Measurements from ENCODE around the gene RAD54L2.
A peak's percentile ranks its signal among the peaks of the same experiment; 100 is the strongest.
"Not testable (repeated sequence)": the region's sequence is repeated elsewhere in the genome, so short reads cannot be mapped to it uniquely, and the experiment has no call there.

The RAD54L2 gene

GRCh38 chr3:51538459-51539290 is at the start of gene RAD54L2:
Gene RAD54L2 (plus strand): TSS chr3:51538719. CDS start chr3:51590421, 51,702 bp downstream.
- peak; percentile 49 to 94 (median 88) for DNase-seq
- intact Hi-C loops (cut with DNase I), result loop anchor here (1.0 to 10.0 kb wide), 2 partner anchors 37 to 136 kb away; partner anchors contain the start of gene TEX264

DNA sequence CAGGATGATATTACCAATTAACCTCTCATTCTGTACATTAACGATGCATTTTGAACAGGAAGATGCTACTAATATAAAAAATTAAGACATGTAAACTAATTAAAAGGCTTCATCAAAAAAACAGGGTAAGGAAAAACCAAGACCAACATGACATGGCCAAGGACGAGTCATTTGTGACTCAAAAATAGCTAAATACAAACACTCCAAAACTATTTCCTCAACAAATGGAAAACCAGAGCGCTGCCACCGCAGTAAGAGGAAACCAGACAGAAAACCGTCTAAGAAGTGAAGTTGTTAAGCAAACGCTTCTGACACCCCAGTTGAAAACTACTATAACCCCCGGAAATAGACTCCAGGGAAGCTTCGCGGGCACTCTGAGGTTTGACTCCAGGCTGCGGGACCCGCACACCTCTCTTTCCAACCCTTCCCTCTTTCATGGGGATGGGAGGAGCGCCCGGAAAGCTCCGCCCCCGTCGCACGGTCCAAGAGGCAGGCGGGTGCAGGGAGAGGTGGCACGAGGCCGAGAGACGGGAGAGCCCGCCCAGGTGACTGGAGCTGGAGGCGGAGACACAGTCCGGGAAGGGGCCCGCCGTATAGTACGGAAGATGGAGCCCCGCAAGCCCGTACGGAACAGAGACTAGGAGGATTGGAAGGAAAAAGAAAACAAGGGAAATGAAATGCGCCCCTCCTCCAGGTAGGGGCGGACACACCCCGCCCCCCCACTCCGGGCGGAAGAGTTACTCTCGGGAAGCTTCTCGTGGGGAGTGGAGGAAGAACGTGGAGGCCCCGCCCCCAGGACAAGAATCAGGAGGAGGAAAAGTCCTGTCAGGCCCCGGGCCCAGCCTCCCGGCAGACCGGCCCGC is 39.4 kb upstream of the RAD54L2 start:
- intact Hi-C loops (cut with DNase I), result loop anchor here (5.0 kb wide), 1 partner anchor 107 kb away; the partner anchor contains the start of gene RBM15B
- peak; percentile 72 to 96 (median 88) for DNase-seq

DNA sequence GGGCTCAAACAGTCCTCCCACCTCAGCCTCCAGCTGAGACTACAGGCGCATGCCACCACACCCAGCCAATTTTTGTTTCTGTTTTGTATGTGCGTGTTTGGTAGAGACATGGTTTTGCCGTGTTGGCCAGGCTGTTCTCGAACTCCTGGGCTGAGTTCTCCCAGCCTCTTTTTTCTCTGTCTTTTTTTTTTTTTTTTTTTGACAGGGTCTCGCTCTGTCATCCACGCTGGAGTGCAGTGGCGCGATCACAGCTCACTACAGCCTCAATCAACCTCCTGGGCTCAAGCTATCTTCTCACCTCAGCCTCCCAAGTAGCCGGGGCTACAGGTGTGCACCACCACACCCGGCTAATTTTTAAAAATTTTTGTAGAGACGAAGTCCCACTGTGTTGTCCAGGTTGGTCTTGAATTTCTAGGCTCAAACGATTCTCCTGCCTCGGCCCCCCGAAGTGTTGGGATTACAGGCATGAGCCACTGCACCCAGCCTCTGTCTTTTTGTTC is 37.8 kb upstream of the RAD54L2 start:
- peak in 8 of 42 donors; percentile 1 to 38 (median 13) for DNase-seq
- intact Hi-C loops (cut with DNase I), result loop anchor here (1.0 to 10.0 kb wide), 2 partner anchors 38 to 294 kb away; partner anchors contain the start of gene RAD54L2

DNA sequence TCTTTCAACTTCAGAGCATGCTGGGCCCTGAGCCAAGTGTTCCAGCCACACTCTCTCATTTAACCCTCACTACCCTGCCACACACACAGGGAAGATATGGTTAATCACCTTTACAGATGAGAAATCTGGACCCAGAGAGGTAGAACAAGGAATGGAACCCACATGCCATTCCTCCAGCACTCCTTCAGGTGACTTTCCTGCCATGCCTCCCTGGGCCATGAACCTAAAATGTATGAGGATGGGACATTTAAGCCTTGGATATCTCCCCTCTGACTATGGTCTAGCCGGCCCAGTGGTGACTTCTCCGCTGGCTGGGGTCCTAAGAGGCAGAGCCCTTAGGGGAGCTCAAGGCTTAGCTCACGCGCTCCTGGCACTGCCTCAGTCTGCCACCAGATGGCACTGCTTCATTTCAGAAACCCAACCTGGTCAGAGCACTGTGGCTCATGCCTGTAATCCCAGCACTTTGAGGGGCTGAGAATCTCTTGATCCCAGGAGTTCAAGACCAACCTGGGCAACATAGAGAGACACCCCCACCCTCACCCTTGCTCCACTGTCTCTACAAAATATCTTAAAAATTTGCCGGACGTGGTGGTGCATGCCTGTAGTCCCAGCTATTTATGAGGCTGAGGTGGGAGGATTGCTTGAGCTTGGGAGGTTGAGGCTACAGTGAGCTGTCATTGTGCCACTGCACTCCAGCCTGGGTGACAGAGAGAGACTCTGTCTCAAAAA is 36.5 kb upstream of the RAD54L2 start:
- intact Hi-C loops (cut with DNase I), result loop anchor here (1.0 to 10.0 kb wide), 3 partner anchors 36 to 293 kb away; partner anchors contain the start of genes RAD54L2 and TEX264
- DNase-seq, result peak; percentile 31 to 93 (median 84)

GRCh38 chr3:51502562-51502910 is 36.0 kb upstream of the RAD54L2 start:
- DNase-seq, result no peak
- intact Hi-C loops (cut with DNase I), result loop anchor here (2.0 to 10.0 kb wide), 2 partner anchors 168 to 292 kb away; partner anchors contain the start of gene TEX264

- DNase-seq, result no peak
- intact Hi-C loops (cut with DNase I), result loop anchor here (2.0 to 10.0 kb wide), 2 partner anchors 168 to 292 kb away; partner anchors contain the start of gene TEX264
Measured at GRCh38 chr3:51503007-51503406, 35.5 kb upstream of the RAD54L2 start.

GRCh38 chr3:51508255-51508654 is 30.3 kb upstream of the RAD54L2 start:
- DNase-seq, result no peak
- intact Hi-C loops (cut with DNase I), result loop anchor here (10.0 kb wide), 1 partner anchor 287 kb away; no protein-coding TSS in a partner anchor

DNA sequence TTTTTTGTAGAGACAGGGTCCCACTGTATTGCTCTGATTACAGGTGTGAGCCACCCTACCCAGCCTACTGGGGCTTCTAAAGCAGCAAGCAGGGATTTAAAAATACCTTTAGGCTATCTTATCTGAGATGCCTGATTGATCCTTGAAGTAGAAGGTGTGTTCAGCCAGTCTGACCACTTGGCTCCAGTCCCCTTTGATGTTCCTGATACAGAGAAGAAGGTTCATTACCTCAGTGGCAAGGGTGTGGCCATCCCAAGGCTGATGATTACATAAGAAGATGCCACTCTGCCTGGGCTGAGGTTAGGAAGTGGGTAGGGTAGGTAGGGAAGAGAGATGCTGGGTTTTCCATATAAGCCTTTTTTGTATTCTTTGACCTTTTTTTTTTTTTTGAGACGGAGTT is 27.5 kb upstream of the RAD54L2 start:
- DNase-seq, result no peak

DNA sequence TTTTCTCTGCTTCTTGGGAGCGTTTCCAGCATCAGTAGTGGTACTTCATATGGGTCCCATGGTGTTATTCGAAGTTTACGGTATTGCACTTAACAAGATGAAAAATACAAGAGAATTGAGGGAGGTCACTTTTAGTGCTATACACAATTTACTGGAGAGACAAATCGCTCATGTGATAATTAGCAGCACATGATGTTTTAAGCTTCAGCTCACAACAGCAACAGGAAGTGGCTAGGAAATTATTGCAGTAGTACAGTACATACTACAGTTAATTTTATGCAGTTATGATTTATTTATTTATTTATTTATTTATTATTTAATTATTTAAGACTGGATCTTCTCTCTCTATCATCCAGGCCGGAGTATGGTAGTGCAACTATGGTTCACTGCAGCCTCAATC is 24.3 kb upstream of the RAD54L2 start:
- DNase-seq, result no peak
- intact Hi-C loops (cut with DNase I), result no loop called here

More for the DNA sequence above, 27.5 kb upstream of the RAD54L2 start:
- intact Hi-C loops (cut with DNase I), result no loop called here

DNA sequence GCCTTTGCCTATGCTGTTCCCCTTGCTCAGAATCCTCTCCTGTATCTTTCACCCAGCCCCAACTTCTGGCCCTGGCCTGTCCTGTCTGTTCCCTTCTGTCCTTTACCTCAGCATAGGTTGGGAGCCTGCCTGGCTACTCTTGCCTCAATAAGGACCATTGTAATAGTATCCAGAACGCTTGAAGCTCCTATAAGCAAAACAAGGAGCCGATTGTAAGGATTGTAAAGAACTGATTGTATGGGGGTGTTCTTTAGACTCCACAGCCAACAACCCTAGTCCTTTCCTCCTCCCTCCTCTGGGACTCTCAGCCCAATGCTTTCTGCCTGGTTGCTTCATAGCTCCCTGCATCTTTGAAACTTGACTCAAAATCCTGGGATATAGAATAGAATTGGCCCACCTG is 18.7 kb upstream of the RAD54L2 start:
- DNase-seq, result peak in 1 of 42 donors; percentile 7

GRCh38 chr3:51520906-51521730 is 17.4 kb upstream of the RAD54L2 start:
- intact Hi-C loops (cut with DNase I); DNase-seq: not testable (repeated sequence)

More for the DNA sequence above, 18.7 kb upstream of the RAD54L2 start:
- intact Hi-C loops (cut with DNase I), result no loop called here

- no peak for DNase-seq
- intact Hi-C loops (cut with DNase I), result no loop called here
Measured at GRCh38 chr3:51522273-51522962, 16.1 kb upstream of the RAD54L2 start.

GRCh38 chr3:51524874-51525273 is 13.6 kb upstream of the RAD54L2 start:
- intact Hi-C loops (cut with DNase I); DNase-seq: not testable (repeated sequence)

DNA sequence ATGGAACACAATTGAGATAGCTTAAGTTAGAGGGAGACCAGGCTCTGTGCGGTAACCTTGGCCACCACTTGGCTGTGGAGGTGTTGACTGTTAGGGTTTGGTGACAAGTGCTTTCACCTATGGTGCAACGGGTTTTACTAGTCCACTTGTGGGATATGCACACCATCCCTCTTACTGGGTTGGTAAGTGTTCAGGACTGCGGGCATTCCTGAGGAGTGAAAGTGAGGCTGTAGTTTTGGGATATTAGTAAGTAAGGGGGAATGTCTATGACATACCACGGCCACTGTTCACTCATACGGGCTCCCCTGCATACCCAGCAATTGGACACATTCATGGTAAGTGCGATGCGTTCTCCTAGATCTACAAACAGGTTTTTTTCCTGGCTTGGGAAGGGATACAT is 8.0 kb upstream of the RAD54L2 start:
- intact Hi-C loops (cut with DNase I), result loop anchor here (10.0 kb wide), 1 partner anchor 144 kb away; the partner anchor contains the start of gene TEX264

GRCh38 chr3:51535146-51536019 is 3.1 kb upstream of the RAD54L2 start:
- DNase-seq, result no peak
- intact Hi-C loops (cut with DNase I), result loop anchor here (10.0 kb wide), 1 partner anchor 139 kb away; the partner anchor contains the start of gene TEX264

More for the DNA sequence above, 8.0 kb upstream of the RAD54L2 start:
- DNase-seq, result no peak

DNA sequence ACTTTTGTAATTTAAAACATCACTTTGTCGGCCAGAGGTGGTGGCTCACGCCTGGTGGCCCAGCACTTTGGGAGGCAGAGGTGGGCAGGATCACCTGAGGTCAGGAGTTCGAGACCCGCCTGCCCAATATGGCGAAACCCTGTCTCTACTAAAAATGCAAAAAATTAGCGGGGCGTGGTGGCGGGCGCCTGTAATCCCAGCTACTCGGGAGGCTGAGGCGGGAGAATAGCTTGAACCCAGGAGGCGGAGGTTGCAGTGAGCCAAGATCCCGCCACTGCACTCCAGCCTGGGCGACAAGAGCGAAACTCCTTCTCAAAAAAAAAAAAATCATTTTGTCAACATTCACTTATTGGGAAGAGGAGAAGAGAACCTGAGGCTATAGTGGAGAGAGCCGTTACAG is 888 bp upstream of the RAD54L2 start:
- DNase-seq, result not testable (repeated sequence)
- intact Hi-C loops (cut with DNase I), result loop anchor here (1.0 to 10.0 kb wide), 2 partner anchors 36 to 137 kb away; partner anchors contain the start of gene TEX264

Data from head of caudate nucleus (tissue), 42 donors.